Heart left ventricle (tissue), 13 donors: Measurements from ENCODE around the gene MAP3K20.

Experiments used
- CTCF ChIP-seq, 12 donors: fragments of 200-600 bp; sonication (generic) in 4 of 12; IDR thresholded peaks; one replicate each; pipeline versions ENCODE4 v1.5.0 to v1.8.0; 2018 to 2022; ENCODE audit warnings: antibody characterized with exemption in 12 of 12, mild to moderate bottlenecking in 5 of 12
- POLR2A ChIP-seq, 2 donors: fragments of 450-650 bp; IDR thresholded peaks; one replicate each; pipeline ENCODE4 v1.6.1; 2017; ENCODE audit warnings: antibody characterized with exemption in 2 of 2, mild to moderate bottlenecking in 2 of 2, moderate library complexity in 2 of 2
- donor health status: ischemic (EF 13 %, LVEDD 7.1; RV severe dilation, severe dysfunction).
- donor health status: DM: no; HTN: yes; CAD: no.
- donor health status: DM: no; HTN: no; CAD: no.
- donor health status: ischemic (EF 25% LVEDD 6.9; RV normal size, moderate dysfunction).
- donor health status: ischemic (EF 25% LVEDD 5.7; RV mildly dilated, moderate dysfunction).
- donor health status: ischemic (EF 35%, LVEDD 5.7; RV mildly dilated, moderate dysfunction).
- donor health status: nonischemic (EF 11% LVEDD 7.7; RV severe dilation, severe dysfunction).
- donor health status: DM: yes; HTN: yes; CAD: no.
- donor health status: PGD.
- donor health status: ischemic (EF 29% LVEDD 5.4; RV normal size, mild dysfunction).
- donor health status: nonischemic (EF 23%, LVEDD 6.1; RV moderate dilation, normal function).

- TF ChIP-seq CTCF (IDR thresholded peaks at IDR 0.05) (no peak), POLR2A (IDR thresholded peaks at IDR 0.05) (no peak)
Observed at GRCh38 chr2:173272849-173273248, 197.2 kb downstream of the MAP3K20 start.
